LNCAP (cell line): ENCODE measurements around the gene PLA2R1.

Source experiments
- TF ChIP-seq, protein P1 (sequence below): fragments of 450-650 bp; IDR thresholded peaks from 2 replicates; pipeline ENCODE4 v1.5.1; 2017; ENCODE audit warnings: mild to moderate bottlenecking

PLA2R1 gene

DNA sequence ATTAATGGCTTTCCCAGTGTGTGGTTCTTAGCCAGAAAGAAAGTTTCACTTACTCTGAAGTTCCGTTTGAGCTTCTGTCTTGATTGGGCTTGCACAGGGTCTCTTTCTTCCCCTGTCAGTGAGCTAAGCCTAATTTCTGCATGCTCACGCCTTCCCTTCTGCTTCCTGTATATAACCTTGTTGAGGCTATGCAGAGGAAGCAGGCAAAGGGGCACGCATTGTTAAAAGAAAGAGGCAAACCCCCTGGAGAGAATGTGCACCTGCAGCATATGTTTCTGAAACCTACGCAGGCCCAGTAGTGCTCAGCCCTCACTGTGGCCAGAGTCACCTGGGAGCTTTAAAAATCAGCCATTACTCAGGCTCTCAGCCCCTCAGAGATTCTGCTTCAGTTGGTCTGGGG is 14.5 kb upstream of the PLA2R1 start:
- TF ChIP-seq, protein P1, sequence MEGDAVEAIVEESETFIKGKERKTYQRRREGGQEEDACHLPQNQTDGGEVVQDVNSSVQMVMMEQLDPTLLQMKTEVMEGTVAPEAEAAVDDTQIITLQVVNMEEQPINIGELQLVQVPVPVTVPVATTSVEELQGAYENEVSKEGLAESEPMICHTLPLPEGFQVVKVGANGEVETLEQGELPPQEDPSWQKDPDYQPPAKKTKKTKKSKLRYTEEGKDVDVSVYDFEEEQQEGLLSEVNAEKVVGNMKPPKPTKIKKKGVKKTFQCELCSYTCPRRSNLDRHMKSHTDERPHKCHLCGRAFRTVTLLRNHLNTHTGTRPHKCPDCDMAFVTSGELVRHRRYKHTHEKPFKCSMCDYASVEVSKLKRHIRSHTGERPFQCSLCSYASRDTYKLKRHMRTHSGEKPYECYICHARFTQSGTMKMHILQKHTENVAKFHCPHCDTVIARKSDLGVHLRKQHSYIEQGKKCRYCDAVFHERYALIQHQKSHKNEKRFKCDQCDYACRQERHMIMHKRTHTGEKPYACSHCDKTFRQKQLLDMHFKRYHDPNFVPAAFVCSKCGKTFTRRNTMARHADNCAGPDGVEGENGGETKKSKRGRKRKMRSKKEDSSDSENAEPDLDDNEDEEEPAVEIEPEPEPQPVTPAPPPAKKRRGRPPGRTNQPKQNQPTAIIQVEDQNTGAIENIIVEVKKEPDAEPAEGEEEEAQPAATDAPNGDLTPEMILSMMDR = no peak

DNA sequence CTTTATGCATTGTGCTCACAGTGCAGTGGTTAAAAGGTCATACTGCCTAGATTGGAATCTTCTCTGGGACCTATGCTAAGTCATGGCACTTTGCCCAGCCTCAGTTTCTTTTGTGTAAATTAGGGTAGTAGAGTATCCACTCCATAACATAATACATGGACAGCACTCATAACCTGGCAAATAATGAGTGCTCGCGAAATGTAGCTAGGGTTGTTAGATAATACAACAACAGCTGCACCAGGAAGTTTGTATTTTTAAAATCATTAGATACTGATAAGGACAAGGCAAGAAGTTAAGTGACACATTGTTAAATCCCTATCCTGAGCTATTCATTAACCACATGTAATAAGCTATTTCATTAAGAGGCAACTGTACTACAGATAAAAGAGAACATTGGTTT is 13.8 kb upstream of the PLA2R1 start:
- TF ChIP-seq, protein P1 = no peak

GRCh38 chr2:160075171-160075570 is 12.8 kb upstream of the PLA2R1 start:
- TF ChIP-seq, protein P1 = no peak

GRCh38 chr2:160073284-160073888 is 11.0 kb upstream of the PLA2R1 start:
- TF ChIP-seq, protein P1 = no peak

DNA sequence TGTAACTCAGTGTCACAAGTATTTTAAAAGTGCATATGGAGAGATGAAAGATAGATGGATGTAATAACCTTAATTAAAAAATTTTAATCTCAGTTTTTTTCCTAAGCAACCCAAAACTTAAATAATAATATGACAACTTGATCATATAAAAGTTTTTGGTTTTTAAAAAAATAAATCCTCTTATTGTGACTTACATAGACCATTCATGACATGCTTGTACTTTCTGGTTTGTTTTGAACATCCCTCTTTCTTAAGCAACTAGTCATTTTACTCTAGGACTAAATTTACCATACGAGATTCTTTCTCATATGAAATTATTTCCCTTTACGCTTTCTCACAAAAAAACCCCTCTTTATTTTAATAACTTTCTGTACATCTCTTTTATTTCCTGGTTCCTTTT is 6.5 kb upstream of the PLA2R1 start:
- TF ChIP-seq, protein P1 = no peak

DNA sequence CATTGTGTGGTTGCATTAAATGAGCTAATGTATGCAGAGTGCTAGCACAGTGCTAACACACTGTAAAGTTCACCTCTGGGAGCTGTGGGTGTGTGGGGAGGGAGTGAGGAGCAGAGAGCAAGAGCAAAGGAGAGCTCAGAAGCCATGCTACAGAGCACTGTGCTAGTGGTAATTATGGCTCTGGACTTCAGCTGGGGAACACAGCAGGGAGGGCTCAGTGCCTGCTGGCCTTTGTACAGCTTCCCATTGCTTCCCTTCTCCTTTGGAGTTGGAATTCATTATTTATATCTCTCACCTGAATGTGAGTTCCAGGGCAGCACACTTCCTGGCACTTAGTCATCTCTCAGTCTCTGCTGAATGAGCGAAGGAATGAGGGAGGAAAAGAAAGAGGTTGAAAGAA is 2.5 kb upstream of the PLA2R1 start:
- TF ChIP-seq, protein P1 = no peak

GRCh38 chr2:160063879-160064612 is 1.6 kb upstream of the PLA2R1 start:
- TF ChIP-seq, protein P1 = no peak
